HG03175 (cell line): Measurements from ENCODE around the gene TMEM222.

Experiments used
- ATAC-seq: cut with Tn5 transposase; IDR thresholded peaks from one replicate; pipeline ENCODE4 v1.9.1; 2021; ENCODE audit warnings: mild to moderate bottlenecking, moderate library complexity; ENCODE audit not compliant: unreplicated experiment

Gene TMEM222

GRCh38 chr1:27306071-27306470 is 15.9 kb upstream of the TMEM222 start:
- no peak for ATAC-seq

DNA sequence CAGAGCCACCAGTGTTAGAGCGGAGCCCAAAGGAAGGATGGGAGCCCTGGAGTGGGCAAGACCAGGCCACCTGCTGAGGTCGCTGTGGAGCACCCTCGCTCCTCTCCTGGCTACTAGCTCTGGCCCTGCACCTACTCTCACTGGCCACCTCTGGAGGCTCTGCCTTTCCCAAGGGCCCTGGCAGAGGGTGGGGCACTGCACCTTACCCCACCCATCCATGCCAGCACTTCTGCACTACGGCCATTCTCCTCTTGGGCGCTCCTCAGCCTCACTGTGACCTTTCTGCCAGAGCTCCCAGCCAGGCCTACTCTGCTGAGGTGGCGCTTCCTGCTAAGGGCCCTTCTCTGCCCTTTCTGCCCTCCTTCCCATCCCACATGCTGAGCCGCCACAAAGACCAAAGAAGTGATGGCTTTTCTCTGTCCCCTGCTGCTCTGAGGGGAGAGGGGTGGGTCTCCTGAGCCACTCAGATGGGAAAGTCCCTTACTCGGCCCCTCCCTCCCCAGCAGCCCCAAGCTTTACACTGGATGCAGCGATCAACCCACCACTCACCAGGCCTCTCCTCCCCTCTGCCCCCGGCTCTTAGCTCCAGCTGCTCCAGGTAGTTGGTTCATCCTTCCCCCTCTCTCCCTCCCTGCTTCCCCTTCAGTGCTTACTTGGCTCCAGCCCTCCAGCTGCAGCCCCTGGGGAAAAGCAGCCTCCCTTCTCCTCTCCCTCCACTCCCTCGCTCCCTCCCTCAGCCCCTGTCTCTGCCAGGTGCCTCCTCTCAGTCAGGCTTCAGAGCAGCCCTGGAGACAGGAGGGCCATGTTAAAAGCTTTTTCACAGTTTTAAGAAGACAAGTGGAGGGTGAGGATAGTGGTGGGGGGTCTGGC is 14.8 kb upstream of the TMEM222 start:
- ATAC-seq = no peak

GRCh38 chr1:27307874-27308598 is 13.9 kb upstream of the TMEM222 start:
- ATAC-seq = no peak

DNA sequence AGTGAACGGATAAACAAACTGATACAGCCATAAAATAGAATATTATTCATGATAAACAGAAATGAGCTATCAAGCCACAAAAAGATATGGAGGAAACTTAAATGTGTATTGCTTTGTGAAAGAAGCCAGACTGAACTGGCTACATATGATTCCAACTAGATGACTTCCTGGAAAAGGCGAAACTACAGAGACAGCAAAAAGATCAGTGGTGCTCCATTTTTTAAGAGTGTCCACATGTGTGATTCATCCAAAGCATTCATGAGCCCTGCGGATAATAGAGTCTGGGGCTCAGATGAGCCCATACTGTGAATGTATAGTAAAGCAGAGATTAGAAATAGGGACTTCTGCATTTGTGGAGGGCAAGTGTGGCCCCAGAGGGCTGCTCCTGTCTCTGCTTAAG is 7.8 kb upstream of the TMEM222 start:
- no peak for ATAC-seq

- no peak for ATAC-seq
Observed at GRCh38 chr1:27314737-27315136, 7.2 kb upstream of the TMEM222 start.

DNA sequence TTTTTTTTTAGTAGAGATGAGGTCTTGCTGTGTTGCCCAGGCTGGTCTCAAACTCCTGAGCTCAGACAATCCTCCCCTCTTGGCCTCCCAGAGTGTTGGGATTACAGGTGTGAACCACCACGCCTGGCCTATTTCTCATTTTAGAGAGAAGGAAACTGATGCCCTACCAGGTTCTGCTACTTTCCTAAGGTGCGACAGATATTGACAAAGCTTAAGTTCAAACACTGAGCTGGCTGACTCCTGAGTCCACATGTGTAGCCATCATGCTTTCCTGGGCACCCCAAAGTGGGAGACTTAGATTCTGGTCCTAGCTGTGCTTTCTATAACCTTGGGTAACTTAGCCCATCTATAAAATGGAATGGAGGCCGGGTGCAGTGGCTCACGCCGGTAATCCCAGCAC is 5.1 kb upstream of the TMEM222 start:
- no peak for ATAC-seq

DNA sequence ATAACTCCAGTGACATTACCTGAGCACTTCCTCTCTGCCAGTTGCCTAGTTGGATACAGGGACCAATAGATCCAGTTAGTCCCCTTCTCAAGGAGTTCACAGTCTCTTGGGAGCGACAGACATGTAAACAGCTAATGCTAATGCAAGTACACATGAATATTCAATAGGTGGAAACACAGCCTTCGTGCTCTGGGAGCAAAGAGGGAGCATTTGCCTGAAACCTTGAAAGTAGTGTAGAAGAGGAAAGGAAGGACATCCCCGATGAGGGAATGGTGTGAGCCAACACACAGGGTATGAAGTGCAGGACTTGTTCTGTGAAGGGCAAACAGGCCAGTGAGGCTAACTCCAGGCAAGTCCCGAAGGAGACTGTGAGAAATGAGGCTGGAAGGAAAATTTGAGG is 3.8 kb upstream of the TMEM222 start:
- ATAC-seq = no peak

DNA sequence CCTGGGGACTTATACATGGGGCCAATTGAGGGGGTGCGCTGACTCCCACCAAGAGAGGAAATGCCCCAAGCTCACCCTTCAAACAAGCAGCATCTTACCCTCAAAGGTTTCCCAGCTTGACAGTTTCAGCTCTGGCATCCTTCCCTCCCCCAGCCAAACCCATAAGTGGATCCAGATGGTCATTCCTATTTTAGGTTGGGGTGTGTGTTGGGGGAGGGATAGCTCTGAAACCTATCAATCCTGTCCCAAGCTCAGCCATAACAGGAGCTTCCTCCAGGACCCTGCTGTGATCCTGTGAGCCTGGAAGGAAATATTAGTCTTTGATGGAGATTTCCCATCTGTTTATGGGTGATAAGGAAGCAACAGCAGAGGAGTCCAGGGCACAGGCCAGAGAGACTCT is 3.4 kb upstream of the TMEM222 start:
- ATAC-seq = no peak

DNA sequence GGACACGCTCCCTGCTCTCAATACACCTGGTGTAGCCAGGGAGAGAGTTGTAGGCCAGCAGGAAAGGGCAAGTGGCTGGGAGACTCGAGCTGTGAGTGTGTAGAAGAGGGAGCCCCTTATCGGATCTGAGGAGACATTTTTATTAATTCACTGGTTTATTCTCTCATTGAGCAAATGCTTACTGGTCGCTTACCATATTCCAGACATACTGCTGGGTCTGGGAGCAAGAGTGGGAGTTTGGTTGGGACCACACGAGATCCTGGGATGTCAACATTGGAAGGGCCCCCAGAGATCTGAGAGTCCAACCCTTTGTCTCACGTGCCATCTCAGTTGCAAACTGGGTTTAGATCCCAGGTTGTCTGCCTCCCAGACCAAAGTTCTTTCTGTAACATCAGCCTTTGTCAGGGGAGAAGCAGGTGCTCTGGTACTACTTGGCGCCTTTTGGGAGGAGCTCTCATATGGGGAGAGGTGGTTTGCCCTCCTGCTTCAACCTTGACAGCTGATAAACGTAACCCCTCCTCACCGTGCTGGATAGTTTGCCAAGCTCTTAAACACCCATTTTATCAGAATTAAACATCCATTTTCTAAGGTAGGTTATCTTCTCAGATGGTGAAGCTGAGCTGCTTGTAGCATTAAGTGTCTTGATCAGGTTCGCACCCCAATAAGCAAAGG is 742 bp downstream of the TMEM222 start:
- ATAC-seq = no peak

GRCh38 chr1:27325286-27325685 is 3.3 kb downstream of the TMEM222 start:
- no peak for ATAC-seq

DNA sequence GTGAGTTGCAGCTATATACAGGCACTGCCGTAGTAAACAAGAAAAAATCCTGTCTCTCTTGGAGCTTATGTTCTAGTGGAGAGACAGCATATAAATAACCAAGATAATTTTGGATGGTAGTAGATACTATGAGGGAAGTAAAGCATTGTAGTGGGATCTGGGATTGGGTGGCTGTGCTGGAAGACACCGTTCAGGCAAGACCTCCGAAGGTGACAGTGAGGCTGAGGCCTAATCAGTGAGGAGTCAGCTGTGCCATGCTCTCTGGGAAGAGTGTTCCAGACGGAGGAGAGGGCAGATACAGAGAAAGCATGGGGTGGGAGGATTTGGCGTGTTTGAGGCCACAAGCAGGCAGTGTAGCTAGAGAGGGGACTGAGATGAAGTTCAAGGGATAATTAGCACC is 6.0 kb downstream of the TMEM222 start:
- no peak for ATAC-seq

- ATAC-seq = no peak
Observed at GRCh38 chr1:27330786-27331185, 8.8 kb downstream of the TMEM222 start.

- no peak for ATAC-seq
Observed at GRCh38 chr1:27331426-27331825, 9.5 kb downstream of the TMEM222 start.

- no peak for ATAC-seq
Observed at GRCh38 chr1:27331922-27332321, 10.0 kb downstream of the TMEM222 start.

DNA sequence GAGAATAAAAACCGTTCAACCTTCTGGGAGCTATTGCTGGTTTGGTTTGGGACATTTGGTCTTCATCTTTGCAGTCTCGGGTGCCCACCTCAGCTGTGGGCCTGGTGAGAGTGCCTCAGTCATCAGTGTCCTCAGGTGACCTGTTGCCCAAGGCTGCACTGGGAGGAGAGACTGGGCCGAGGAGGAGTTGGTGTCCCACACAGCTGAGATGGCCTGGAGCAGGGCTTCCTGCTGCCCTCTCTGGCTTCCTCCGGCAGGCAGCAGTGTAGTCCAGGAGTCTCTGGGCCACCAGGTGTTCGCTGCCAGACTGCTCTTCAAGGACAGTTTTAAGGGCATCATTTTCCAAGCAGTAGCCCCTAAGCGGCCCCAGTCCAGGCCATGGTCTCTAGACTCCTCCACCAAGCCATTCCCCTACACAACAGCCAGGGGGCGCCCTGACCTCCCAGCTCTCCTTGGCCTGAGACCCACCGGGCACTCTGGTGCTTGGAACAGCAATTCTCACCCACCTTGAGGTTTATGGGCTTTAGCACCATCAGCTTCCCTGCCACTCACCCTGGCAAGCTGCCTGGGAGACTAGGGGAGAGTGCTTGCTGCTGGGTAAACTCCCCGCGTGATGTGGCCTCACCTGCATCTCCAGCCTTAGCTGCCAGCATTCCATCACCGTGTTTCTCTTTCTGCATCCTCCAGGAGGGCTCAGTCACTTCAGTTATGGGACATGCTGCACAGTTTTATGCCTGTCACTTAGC is 10.7 kb downstream of the TMEM222 start:
- ATAC-seq = no peak

- no peak for ATAC-seq
Observed at GRCh38 chr1:27333717-27334279, 11.8 kb downstream of the TMEM222 start.

DNA sequence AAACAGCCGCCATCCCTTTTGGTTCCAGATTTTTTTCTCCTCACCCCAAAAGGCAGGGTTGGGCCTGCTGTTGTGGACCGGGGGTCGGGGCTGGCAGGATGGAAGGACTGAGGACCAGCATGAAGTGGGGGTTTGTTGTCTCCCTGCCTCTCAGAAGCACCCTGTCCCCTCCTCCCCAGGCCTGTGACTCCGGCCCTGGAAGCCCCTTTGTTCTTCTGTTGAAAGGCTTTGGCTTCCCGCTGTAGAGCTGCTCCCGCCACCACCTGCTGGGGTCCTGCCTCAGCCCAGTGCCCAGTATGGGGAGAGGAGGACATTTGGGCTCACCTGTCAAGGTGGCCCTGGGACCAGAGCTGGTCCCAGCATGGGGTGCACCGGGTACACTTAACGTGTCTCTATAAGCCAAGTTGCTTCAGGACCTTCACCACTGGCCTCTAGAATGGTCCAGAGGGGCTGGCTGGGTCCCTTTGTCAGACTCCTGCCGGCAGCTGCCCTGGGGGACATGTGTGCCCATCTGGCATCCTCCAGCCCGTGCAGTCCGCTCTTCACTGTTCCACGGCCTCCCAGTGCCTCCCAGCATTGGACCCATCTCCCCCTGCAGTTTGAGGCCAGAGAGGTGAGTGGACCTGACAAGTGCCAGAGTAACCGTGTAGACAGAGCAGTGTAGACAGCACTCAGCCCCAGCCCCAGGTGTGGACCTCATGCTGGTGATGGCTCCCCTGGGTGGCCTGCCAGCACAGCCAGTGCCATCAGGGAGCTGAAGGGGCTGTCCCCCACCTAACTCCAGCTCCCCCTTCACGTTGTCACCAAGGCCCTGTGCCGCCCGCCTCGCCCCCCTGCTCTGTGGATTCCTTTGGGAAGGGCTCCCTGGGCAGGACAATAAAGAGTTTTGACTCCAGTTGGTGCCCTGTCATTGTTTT is 13.8 kb downstream of the TMEM222 start:
- ATAC-seq = no peak

GRCh38 chr1:27336756-27337155 is 14.8 kb downstream of the TMEM222 start:
- ATAC-seq = no peak

GRCh38 chr1:27338751-27339150 is 16.8 kb downstream of the TMEM222 start:
- no peak for ATAC-seq

DNA sequence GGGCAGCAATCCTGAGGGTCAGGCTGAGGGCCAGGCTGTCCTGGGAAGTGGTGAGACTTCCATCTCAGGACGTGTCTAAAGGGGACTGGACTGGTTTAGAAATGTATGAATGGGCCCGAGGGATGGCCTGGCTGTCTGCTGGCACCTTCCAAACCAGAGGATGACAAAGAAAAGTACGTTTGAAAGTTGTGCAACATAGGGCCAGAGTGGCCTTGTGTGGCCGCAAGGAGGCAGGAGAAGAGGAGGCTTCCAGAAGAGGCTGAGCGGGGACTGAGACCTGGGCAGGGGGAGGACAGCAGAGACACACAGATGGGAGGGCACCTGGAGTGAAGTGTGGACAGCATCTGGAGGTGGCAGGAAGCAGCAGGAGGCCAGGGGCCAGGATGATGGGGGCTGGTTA is 17.2 kb downstream of the TMEM222 start:
- ATAC-seq = no peak
